ENCODE results near the gene NOP10.
"Not testable (repeated sequence)": the region's sequence is repeated elsewhere in the genome, so short reads cannot be mapped to it uniquely, and the experiment has no call there.

The NOP10 gene

DNA sequence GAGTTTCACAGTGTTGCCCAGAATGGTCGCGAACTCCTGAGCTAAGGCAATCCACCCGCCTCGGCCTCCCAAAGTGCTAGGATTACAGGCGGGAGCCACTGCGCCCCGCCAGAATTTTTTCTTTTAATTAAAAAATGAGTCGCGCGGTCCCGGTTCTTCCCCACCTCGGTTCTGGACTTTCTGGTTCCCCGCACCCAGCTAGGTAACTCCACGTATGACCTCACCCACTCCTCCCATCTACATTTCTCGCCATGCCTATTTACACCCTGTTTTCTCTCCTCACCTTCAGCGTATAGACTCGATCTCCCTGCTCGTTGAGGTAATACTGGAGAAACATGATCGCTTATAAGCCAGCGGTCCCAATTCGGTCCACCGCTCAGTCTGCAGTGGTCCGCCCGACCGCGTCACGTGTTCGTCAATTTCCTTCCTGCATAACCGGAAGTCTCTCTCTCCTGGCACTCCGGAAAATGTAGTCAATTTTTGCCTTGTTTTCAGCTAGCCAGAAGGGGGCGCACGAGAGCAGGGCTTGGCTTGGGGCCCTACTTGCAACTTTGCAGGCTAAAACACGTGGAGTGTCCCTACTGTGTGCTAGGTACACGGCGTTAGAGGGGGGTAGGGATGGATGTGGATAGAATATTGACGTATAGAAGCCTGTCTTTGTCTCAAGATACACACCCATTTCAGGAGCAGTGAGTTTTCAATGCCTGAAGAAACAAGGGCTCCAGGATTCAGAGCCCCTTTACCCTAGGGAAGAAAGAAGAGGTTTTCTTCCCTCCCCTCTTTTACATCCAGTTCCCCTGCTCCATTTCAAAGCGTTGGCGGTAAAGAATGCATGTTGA, at the start of gene NOP10, which contains the start of gene NUTM1:
TSS of gene NOP10 (minus strand) at position 400 of the 839 bp plus-strand sequence. CDS start at position 337, 63 bp downstream.
TSS of gene NUTM1 (plus strand) at position 579 of the 839 bp plus-strand sequence. CDS start 382 bp downstream, outside the sequence.
- peak; percentile 81 to 97 (median 90) for DNase-seq

DNA sequence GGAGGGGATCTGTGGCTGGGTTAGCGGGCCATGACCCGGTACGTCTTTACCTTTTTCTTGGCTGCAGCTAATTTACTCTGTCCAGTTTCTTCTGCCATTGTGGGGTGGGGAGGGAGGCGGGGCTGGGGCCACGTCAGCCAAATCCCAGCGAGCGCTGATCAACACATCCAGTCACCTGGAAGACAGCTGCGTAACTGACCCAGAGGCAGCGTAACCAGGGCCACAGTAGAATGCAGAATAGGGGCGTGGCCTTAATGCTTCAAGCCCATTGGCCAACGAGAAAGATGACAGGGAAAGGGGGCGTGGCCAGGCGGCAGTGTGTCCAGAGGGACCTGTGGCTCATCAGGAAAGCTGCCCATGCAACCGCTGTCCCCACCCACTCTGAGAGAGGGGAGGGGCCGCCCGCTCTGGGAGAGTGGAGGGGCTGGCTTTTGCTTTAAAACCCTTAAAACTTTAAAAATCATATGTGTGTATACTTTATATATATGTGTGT, 46.7 kb upstream of the NOP10 start:
- DNase-seq = not testable (repeated sequence)

DNA sequence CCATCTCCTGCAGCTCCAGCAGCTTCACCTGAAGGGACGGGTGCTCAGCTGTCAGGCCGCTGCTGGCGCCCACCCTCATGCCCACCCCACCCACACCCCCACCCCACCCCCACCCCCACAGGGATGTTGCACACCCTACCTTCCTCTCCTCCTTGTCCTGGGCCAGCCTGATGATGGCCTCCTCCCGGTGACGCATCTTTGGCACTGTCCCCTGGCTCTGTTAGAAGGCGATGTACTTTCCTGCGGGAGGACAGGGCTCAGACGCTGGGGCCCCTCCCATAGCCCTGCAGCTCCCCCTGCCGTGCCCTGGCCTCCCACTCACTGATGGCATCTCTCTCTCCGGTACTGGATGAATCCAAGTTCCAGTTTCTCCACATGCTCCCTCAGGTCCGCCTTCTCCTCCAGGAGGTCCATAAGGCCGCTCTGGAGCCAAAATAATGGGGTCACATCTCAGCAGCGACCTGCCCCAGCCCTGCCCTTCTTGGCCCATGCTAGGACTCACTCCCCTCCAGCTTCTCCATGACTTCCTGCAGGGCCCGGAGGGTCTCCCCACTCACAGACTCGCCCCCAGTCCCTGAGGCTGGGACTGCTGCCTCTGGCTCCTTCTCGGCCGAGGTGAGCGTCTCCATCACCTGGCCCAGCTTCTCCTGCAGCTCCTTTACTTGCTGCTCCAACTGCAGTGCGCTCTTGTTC, 39.0 kb upstream of the NOP10 start:
- DNase-seq = not testable (repeated sequence)

DNA sequence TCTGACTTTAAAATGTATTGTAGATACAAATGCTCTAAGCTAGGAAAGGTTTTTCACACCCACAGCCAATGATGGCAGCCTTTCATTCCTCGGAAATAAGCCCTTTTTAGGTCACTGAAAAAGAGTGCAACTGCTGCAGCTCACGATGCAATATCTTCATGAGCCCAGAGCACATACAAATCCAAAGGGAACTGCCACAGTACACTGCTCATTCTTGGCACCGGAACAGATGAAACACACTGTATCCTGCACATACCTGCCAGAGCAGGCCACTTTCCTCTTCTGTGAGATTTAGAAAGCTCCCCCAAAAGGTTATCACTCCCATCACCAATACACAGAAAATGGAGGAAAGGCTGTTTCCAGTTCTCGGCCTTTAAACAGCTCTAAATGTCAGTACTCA, 37.6 kb upstream of the NOP10 start:
- not testable (repeated sequence) for DNase-seq

DNA sequence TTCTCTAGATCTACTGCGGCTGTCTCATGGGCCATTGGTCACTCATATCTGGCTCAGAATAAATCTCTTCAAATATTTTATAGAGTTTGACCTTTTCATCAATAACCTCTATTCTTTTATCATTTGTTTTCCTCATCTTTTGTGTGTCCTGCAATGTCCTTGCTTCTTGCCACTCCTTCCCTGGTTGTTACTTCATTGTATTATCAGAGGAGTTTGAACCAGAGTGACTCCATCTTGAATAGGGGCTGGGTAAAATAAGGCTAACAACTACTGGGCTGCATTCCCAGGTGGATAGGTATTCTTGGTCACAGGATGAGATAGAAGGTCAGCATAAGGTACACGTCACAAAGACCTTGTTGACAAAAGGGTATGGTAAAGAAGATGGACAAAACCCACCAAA, 33.9 kb upstream of the NOP10 start:
- no peak for DNase-seq

DNA sequence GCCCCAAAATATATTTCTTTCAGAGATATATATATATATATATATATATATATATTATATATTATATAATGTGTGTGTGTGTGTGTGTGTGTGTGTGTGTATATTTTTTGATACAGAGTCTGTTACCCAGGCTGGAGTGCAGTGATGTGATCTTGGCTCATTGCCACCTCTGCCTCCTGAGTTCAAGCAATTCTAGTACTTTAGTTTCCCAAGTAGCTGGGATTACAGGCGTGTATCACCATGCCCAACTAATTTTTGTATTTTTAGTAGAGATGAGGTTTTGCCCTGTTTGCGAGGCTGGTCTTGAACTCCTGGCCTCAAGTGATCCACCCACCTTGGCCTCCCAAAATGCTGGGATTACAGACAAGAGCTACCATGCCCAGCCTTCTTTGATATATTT, 32.6 kb upstream of the NOP10 start:
- not testable (repeated sequence) for DNase-seq

DNA sequence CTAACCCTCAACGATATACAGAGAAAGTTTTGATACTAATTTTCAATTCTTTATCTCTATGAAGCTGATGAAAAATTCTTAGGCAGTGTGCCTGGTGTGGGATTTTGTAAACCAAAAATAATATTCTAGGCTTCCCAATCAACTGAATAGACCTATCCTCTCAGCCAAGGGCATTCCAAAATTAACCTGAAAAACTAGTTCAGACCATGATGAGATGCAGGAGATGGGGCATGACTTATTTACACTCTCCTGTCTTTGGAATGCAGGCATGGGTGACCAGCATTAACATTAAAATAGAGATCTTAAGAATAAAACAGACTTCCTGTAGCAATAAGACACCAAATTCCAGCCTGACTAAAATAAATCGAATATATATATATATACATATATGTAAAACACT, 31.9 kb upstream of the NOP10 start:
- no peak for DNase-seq

DNA sequence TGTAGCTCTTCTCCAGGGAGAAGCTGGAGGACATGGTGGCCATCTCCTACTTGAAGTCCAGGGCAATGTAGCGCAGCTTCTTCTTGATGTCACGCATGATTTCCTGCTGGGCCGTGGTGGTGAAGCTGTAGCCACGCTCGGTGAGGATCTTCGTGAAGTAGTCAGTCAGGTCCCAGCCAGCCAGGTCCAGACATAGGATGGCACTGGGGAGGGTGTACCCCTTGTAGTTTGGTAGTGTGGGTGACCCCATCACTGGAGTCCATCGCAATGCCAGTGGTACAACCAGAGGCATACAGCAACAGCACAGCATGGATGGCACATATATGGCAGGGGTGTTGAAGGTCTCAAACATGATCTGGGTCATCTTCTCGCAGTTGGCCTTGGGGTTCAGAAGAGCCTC, 31.0 kb upstream of the NOP10 start:
- DNase-seq = no peak

DNA sequence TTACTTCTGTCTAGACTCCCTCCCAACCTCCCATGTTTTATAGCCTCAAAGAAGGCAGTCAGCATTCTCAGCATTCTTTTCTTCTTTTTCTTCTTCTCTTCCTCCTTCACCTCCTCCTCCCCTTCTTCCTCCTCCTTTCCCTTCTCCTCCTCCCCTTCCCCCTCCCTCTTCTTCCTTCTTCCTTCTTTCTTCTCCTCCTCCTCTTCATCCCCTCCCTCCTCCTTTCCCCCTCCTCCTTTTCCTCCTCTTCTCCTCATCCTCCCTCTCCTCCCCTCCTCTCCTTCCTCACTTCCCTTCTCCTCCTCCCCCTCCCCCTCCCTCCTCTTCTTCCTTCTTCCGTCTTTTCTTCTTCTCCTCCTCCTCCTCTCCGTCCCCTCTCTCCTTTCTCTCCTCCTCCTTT, 27.7 kb upstream of the NOP10 start:
- no peak for DNase-seq

DNA sequence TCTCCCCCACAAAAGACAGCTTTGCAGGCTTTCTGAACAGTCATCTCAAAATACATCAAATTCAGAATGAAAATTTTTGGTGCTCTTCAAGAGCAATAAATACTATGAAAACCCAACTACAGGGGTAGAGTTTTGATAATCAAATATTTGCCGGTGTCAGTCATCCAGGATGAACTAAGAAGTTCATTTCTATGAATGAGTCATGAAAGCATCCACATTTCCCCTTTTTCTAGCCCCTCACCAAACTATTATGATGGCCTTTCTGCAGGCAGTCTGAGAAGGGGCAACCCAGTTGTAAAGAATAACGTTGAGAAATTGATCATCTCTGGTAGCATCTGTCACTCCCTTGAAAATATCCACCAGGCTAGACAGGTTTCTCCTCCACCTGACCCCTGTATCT, 27.2 kb upstream of the NOP10 start:
- DNase-seq = no peak

DNA sequence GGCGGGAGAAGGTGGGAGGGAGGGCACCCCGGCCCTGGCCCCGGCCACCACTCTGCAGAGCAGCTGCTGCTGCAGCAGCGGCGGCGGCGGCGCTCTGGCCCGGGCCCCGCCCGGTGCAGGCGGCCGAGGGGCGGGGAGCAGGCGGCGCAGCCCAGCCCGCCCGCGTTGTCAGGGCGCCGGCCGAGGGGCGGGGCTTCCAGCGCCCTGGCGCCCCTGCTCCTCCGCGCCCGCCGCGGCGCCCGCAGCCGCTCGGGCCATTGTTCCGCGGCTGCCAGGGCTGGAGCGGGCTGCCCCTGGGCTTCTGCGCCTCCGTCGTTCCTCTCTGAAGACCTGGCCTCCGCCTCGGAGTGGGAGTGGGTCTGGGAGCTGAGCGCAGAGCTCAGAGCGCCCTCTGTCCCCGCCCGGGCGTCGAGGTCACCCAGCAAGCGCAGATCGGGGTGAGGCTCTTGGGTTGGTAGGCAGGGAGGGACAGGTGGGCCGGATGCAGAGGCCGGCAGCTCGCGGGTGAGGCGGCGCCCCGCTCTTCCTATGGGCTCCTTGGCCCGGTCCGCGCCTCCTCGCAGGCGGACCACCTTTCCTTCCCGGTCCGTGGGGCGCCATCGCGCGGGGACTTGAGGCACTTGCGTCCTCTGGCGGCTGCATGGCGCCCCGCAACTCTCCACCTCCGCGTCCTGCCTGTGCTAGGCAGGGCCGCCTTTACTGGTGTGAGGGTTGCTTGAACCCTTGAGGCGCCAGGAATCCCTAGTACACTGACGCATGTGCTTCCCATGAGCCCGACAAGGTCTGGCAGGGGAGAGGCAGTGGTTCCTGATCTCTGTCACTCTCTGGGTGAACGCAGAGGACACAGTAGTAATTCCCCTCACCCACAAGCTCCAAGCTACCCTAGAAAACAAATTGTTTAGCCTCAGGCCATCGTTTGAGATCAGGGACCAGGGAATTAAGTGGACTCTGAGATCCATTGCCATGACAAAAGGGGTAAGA, 24.5 kb upstream of the NOP10 start, which contains the start of gene LPCAT4:
TSS of gene LPCAT4 (minus strand) at position 96 of the 981 bp plus-strand sequence. CDS start 96 bp downstream, outside the sequence.
- DNase-seq = peak; percentile 72 to 99 (median 98)

DNA sequence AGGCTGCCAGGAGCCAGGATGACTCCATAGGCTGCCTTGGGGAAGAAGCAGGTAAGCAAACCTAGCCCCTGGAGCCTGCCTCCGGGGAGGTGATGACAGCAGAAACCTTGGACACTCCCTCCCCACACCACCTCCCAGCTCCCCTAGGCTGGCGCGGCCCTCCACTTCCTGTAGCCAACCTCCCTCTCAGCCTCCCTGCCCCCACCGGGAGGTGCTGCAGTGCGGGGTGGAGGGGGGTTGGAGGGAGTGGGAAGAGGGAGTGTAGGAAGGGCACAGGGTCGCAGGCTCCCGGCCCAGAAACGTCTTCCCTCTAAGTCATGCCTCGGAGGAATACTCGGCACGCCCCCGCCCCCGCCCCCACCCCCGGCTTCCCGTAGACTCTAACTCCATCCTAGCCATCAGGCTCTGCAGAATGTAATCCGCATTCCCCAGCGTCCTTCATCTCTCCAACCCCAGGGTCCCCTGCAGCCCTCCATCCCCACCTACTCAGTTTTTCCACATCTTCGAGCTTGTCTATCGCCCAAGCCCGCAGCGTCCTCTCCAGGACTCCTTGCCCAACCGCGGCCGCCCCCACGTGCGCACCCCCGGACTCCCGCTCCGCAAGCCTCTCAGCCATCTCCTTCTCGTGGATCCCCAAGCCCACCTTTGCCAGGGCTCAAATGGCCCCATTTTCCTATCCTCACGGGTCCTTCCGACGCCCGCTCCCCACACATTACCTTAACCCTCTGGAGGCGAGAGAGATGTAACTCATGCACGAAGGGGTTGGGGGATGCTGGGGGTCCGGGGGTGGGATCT, 23.5 kb upstream of the NOP10 start:
- DNase-seq = peak; percentile 46 to 90 (median 87)

DNA sequence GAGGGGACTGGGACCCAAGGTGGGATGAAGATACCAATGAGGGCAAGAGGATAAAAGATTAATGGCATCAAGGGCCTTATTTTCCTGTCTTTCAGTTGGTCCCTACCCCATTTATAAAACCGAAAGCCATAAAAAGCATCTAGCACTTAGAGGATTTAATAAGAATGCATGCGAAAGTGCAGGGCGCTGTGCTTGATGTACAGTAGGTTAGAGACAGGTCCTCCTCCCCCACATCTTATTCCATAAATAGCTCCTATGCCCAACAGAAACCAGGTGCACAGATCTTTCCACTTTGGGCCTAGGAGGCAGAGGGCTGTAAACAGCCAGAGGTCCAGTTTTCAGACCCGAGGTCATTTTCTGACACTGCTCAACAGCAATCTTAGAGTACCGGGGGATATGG, 22.9 kb upstream of the NOP10 start:
- DNase-seq = no peak

DNA sequence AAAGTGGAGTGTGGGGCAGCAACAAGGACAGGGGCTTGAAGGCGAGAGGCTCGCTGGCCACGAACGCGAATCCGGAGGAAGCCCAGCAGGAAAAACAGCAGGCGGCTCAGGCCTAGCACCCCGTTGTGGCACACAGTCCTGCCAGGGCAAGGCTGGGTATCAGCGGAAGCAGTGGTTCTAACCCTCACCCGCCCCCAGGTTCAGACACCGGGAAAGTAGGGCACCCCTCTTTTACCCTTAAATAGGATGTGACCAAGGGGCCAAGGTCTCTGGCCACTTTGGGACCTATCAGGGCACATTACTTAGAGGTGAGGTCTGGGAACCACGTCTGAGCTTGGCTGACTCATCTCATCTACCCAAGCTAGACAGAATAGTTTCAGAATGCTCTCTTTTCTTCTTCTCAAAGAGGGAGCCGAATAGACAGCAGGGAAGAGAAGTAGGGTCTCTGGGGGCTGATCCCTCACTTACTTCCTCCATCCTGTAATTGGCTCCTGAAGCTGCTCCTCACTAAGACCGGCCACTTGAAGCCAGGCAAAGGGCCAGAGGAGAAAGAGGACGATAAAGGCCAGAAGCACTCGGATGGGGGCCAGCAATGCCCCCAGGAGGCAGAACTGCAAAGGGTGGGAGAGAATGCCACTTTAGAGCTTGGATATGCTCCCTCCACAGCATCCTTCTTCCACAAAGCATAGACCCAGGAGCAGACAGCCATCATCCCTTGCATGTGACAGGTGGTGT, 22.3 kb upstream of the NOP10 start:
- DNase-seq = no peak

DNA sequence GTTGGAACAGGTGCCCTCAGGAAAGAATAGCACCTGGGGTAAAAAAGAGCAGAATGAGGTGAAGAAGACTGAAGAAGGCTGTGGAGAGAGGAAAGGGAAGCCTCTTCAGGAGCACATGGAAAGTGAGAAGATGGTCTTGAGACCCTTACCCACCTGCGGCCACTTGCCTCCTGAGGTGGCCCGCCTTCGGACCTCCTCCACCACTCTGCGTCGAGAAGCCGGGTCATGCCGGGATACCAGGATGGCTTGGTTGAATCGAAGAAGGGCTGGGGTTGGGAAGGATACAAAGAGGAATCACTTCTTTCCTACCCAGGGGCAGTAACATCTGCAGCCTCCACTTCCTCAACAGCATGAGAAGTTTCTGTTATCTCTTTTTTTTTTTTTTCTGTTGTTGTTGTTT, 21.1 kb upstream of the NOP10 start:
- DNase-seq = no peak

DNA sequence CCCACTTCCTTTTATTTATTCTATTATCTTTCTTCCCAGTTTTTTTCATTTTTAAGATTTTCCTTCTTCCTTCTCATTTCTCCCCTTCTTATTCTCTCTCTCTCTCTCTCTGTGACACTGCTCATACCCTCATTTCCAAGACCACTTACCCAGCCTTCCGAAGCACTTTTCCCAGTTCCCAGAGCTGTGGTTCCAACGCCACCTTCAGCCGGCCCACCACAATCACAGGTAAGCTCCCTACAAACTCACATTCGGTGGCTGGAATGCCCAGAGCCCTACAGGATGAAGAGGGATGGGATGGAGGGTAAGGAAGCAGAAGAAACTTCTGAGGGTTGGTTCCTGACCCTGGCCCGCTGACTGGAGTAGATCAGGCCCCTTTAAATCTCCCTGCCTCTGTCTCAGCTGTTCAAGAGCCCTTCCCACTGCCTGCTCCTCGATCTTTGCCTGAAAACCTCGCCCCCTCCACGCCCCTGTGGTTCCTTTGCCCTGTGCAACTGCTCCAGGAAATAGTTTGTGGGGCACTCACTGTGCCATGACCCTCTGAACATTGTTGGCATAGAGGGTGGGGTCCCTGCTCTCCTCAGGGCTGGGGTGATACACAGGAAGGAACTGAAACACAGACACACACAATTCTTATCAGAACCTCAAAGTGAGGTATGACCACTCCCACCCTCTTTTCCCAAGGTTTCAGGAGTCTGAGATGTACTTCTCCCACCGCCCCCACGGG, 19.3 kb upstream of the NOP10 start:
- DNase-seq = no peak

DNA sequence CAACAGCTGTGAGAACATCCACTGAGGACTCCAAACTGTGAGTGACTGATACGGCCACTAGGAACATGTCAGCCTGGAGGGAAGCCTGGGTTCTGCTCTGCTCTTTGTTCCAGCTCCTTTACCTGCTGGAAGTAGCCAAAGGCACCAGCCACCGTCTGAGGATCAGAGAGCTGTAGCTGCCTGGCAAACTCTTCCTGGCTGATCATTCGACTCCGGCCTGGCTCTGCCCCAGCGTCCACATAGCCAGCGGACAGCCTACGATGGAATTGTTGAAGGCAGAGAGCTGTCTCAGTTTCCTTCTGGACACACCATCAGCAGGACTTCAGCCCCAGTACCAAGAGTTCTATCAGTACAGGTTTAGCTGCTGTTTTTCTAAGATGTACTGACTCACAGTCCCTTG, 18.3 kb upstream of the NOP10 start:
- DNase-seq = no peak

DNA sequence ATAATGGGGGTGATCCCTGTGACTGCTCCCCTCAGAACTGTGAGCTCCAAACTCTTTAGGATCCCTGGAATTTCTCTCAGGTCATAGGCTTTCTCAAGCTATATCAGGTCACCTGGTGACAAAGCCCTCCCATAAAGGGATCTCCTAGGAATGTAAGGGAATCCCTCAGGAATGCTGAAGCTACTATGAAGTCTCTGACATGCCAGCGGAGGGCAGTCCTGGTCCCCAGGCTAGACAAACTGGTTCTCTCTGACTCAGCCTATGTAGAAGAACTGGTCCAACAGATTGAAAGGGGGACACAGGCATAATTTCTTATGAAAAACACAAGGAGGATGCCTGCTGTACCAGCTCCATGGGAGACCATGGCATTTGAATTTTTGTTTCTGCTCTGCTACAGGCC, 17.4 kb upstream of the NOP10 start:
- no peak for DNase-seq

DNA sequence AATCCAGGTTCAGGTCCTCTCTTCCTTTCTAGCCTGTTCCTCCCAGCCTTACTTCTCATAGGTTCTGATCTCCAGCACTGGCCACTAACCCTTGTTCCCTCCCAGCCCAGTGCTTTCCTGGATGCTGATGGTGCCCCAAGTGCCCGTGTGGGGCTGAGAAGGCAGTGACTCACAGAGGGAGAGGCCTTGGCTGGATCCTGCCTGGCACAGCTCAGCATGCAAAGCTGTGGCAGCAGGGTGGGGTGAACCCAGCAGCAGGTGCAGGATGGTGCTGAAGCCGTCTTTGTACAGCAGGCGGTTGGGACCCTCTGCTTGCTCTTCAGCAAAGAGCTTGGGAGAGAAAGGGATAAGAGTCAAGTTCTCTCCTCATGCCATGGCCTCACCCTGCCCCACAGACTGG, 16.5 kb upstream of the NOP10 start:
- no peak for DNase-seq

DNA sequence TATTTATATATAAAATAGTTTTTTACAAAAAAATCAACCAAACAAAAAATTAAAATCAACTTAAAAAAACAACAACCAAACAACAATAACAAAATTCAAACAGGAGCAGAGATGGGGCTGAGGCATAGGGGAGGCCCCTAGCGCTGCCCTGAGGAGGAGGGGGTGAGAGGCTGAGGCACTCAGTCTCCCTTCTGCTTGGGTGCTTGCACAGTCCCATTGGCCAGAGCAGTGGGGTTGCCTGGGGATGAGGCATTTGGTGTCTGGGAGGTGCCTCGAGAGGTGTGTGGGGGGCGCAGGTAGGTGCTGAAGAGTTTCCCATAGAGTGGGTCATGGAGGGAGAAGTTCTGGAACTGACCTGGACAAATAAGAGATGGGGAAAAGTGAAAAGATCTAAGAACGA, 16.0 kb upstream of the NOP10 start:
- DNase-seq = no peak

All from NCI-H1417 (cell line).